Measurements from ENCODE around the gene RASSF10.

GRCh38 chr11:13016415-13016814 lies 7.3 kb downstream of the RASSF10 start:
- TF ChIP-seq CTCF (IDR thresholded peaks at IDR 0.05; ENCODE audit: insufficient read depth, low read depth, low read length) (no peak), EZH2 (IDR thresholded peaks at IDR 0.05; ENCODE audit: insufficient read depth, low read length) (no peak)
